GM19438 (cell line): ENCODE results near the gene PPIH.
"Not testable (repeated sequence)": the region's sequence is repeated elsewhere in the genome, so short reads cannot be mapped to it uniquely, and the experiment has no call there.

Experiments used
- ATAC-seq: cut with Tn5 transposase; IDR thresholded peaks from one replicate; pipeline ENCODE4 v1.9.1; 2021; ENCODE audit warnings: low read depth; ENCODE audit not compliant: unreplicated experiment

Gene PPIH

DNA sequence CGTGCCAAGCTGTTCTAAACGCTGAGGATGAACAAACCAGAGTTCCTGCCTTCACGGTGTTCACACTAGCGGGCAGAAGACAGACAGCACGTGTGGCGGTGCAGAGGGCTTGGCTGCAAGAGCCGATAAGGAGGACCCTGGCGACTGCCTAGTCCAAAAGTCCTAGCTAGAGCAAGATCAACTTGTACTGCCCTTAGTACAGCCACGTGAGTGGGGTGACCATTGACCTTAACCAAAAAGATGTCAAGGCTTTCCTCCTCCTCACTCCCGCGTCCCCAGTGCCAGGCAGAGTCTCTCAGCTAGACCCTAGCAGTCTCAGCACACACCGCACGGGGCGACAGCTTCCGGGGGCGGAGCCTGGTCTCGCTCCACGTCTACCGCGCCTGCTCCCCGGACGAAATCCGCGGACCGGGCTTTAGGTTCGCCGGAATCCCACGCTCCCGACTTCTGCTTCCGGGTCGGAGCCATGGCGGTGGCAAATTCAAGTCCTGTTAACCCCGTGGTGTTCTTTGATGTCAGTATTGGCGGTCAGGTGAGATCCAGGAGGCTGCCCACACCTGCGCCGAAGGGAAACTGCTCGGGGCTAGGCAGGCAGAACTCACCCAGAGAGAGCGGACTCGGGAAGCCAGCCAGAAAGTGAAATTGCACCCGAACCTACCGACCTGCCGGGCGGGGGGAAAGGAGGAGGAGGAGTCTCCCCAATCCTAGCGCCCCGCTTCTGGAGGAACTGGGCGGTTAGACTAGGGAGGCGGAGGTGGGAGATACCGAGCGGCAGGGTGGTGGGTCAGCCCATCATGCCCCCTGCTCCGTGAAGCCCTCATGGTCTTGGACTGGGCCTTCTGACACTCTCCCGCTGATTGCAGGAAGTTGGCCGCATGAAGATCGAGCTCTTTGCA is at the start of gene PPIH:
Gene PPIH, plus strand, starts transcription at position 443 of the 896 bp plus-strand sequence. Its CDS starts 24 bp downstream, at position 467.
- ATAC-seq, result peak; percentile 94

DNA sequence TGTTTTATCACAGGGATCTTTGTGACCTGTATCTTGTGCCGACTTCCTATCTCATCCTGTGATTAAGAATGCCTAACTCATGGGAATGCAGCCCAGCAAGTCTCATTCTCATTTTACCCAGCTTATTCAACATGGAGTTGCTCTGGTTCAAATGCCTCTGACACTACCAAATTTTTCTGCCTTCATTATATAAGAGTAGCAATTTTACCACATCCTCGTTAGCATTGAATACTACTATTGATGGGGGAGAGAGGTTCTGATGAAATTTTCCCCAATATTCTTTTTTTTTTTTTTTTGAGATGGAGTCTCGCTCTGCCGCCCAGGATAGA is 44.5 kb upstream of the PPIH start:
- no peak for ATAC-seq

DNA sequence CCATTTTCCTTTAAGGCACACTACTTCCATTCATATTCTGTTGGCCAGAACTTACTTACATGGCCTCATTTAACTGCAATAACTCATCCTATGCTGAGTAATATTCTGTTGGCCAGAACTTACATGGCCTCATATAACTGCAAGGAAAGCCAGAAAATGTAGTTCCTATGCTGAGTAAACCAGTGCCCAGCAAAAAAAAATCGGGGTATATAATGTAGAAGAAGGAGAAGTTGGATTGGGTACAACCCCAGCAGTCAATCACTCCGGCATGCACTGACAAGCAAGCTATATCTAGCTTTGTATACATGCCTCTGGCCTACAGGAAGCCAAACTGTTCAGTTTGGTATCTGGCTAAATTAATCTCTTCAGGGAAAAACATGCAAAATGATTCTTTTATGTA is 39.4 kb upstream of the PPIH start:
- ATAC-seq, result no peak

- no peak for ATAC-seq
Observed at GRCh38 chr1:42620307-42620706, 37.9 kb upstream of the PPIH start.

GRCh38 chr1:42621180-42621579 is 37.0 kb upstream of the PPIH start:
- not testable (repeated sequence) for ATAC-seq

GRCh38 chr1:42627205-42627604 is 31.0 kb upstream of the PPIH start:
- ATAC-seq, result not testable (repeated sequence)

DNA sequence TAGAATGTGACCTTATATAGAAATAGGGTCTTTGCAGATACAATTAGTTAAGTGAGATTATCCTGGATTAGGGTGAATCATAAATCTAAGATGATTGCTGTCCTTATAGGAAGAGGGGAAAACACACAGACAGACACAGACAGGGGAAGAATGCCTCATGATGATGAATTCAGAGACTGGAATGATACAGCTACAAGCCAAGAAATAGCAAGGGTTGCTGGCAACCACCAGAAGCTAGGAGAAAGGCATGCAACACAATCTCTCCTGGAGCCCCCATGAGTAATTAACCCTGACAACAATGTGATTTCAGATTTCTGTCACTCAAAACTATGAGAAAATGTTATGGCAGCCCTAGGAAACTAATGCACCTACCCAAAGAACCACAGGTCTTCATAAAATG is 19.1 kb upstream of the PPIH start:
- ATAC-seq, result no peak

GRCh38 chr1:42646056-42646455 is 12.2 kb upstream of the PPIH start:
- no peak for ATAC-seq

GRCh38 chr1:42657201-42657600 is 1.0 kb upstream of the PPIH start:
- no peak for ATAC-seq

DNA sequence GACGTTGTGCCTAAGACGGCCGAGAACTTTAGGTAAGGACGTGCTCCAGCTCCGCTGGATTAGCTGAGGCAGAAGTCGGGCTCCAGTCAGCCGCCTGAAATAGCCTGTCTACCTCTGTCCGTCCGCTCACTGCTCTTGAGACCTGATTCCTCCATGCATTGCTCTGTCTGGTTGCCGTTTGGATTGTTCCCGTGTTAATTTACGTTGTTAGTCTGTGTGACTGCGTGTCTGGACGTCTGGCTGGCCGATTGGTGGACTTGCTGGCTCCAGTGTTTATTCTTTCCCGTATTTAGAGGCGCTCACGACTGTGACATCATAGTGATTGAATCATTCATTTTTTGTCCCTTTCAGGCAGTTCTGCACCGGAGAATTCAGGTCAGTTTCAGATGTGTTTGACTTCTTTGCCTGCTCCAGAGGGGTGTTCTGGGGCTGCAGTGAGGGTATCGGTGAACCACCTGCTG is 684 bp downstream of the PPIH start:
- peak; percentile 9 for ATAC-seq

GRCh38 chr1:42660907-42661500 is 2.8 kb downstream of the PPIH start:
- no peak for ATAC-seq

DNA sequence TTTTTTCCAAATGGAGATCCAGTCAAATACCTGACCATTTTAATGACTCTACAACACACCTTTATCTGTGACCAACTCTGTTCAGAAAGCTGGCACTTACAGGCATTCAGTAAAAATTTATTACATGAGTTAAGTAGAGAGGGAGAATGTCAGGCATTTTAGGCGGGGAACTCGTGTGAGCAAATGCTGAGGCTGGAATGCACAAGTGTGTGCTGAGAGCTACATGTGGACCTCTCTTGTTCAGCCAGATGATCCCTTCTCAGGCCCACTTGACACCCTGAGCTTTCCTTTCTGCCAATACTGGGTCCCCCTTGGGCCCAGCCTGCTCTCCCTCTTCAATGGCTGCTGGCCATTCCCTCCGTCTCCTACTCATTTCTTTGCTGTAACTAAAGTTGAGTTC is 11.7 kb downstream of the PPIH start:
- ATAC-seq, result no peak

GRCh38 chr1:42670425-42670824 is 12.2 kb downstream of the PPIH start:
- no peak for ATAC-seq

DNA sequence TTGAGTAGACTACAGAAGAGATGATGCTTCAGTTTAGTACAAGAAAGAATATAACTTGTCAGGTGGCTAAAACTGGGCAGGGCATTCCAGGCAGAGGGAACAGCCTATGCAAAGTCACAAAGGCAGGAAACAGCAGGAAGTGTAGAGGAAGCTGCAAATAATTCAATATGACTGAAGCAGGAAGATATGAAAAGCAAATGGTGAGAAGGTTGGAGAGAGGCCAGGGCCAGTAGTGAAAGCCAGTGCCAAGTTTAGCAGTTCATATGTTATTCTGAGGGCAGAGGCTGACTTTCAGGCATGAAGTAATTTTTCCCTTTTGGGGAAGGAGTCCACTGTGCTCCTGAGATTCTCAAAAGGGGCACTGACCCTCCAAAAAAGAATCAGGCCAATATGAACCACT is 16.0 kb downstream of the PPIH start:
- ATAC-seq, result no peak

GRCh38 chr1:42674682-42675081 is 16.5 kb downstream of the PPIH start:
- ATAC-seq, result no peak

DNA sequence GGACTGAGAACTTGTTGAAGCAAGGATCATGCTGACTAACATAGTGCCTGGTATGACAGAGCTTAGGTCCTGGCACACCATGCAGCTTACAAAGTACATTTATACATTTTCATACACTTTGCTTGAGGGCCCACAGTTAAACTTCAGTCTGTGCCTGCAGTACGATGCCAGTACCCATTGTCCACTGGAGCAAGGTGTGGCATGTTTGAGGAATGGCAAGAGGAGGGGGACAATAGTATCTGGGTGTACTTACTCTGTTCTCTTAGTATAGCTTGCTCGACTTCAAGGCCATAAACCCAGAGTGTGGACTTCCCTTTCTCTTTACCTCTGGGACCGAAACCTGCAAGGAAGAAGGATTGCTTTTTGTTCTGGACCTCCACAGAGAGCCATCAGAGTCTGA is 17.2 kb downstream of the PPIH start:
- ATAC-seq, result no peak

- ATAC-seq, result no peak
Observed at GRCh38 chr1:42676534-42677087, 18.4 kb downstream of the PPIH start.

- ATAC-seq, result no peak
Observed at GRCh38 chr1:42679364-42679983, 21.3 kb downstream of the PPIH start.

DNA sequence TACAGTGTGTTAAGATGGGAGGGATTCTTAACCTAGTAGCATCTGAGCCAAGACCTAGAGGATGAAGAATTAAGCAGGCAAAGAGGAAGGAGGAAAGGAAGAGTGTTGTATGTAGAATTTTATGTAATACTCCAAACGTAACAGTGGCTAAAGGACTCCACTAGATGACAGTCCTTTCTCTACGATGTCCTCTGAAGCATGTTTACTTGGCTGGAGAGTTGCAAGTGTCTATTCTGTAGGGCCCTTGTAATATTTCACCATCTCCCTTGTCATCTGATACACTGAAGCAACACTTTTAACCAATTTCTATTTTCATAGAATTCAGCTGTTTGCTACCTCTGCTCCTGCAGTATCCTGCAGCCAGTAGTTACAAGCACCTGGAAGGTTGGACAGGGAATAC is 21.8 kb downstream of the PPIH start:
- ATAC-seq, result no peak

GRCh38 chr1:42680921-42681683 is 22.9 kb downstream of the PPIH start:
- no peak for ATAC-seq
